T-helper 17 cell (primary cell): ENCODE results near the gene NVL. TPM values are rescaled to one million over a fixed set of nuclear protein-coding genes. Genes with fewer than 3 reads are reported as not detected.

ENCODE experiments used
- ATAC-seq: fragments of 150-1000 bp; cut with Tn5 transposase; 2 replicates; pipeline ENCODE4 v1.10.0; 2021; ENCODE audit warnings: mild to moderate bottlenecking, moderate library complexity
- DNase-seq, 3 donors: peaks; one replicate each; pipeline versions ENCODE4 v3.0.0 to v3.0.0-alpha.2; 2020 to 2021
- H3K9me3 ChIP-seq: one replicate; pipeline ENCODE4 v1.7.0; 2013; ENCODE audit warnings: low read length, mild to moderate bottlenecking; ENCODE audit not compliant: control insufficient read depth, poor library complexity, severe bottlenecking
- H3K27ac Mint-ChIP-seq: one replicate; pipeline ENCODE4 v1.8.0; 2022; ENCODE audit warnings: mild to moderate bottlenecking, moderate library complexity, mixed read lengths
- H3K27me3 Mint-ChIP-seq: one replicate; pipeline ENCODE4 v1.8.0; 2022; ENCODE audit warnings: mixed read lengths
- H3K36me3 Mint-ChIP-seq: one replicate; pipeline ENCODE4 v1.8.0; 2022; ENCODE audit warnings: low read depth, mixed read lengths
- H3K4me1 Mint-ChIP-seq: one replicate; pipeline ENCODE4 v1.8.0; 2022; ENCODE audit warnings: mild to moderate bottlenecking, mixed read lengths
- H3K4me3 Mint-ChIP-seq: one replicate; pipeline ENCODE4 v1.8.0; 2022; ENCODE audit warnings: mild to moderate bottlenecking, moderate library complexity, mixed read lengths
- total RNA-seq, 4 donors: library from RNA in 2 of 4; stranded (reverse) in 2 of 4; gene quantifications; one replicate each; pipeline ENCODE4 v1.2.3 and lab custom pipeline; 2022 to 2026

NVL gene
- total RNA-seq (10 to 100 TPM; 24.8 to 28.3 TPM), total RNA-seq (lab: John Stamatoyannopoulos, UW) (34.2 to 58.5 reads per million in 2 donors)

GRCh38 chr1:224329842-224330753 is at the start of gene NVL:
Gene NVL (minus strand): TSS chr1:224330172. CDS start chr1:224330127, 45 bp downstream.
- H3K36me3 Mint-ChIP-seq, result no peaks in the 10 kb centered on the region
- peak; percentile 64 to 67 (median 67) for DNase-seq
- peak within 1 kb of the TSS; percentile 96 for H3K4me3 Mint-ChIP-seq
- H3K27me3 Mint-ChIP-seq, result no peaks in the 10 kb centered on the region
- H3K9me3 ChIP-seq, result no peaks in the 10 kb centered on the region
- peaks cover 33% of the 10 kb centered on the region for H3K4me1 Mint-ChIP-seq
- H3K27ac Mint-ChIP-seq, result peak within 1 kb of the TSS; percentile 99
- peak; percentile 92 for ATAC-seq

GRCh38 chr1:224378855-224379631 is 49.1 kb upstream of the NVL start:
- peak overlapping the region; percentile 92 for H3K27ac Mint-ChIP-seq

DNA sequence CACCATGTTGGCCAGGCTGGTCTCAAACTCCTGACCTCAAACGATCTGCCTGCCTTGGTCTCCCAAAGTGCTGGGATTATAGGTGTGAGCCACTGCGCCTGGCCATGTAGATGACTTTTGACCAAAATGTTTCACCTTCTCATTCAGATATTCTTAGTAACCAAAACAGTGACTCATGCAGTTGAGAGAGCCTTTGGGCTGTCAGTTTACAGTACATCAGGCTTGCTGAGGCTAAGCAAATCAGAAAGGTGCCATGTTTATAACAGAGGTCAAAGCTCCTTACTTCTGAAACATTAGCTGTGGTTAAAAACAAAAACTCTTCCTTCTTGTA is 47.7 kb upstream of the NVL start:
- Mint-ChIP-seq H3K4me1 (peaks cover 57% of the 10 kb centered on the region), H3K27ac (peak overlapping the region; percentile 77), H3K4me3 (peak overlapping the region; percentile 57), H3K27me3 (no peaks in the 10 kb centered on the region), H3K36me3 (no peaks in the 10 kb centered on the region)
- ATAC-seq, result no peak
- DNase-seq, result no peak
- no peaks in the 10 kb centered on the region for H3K9me3 ChIP-seq

More at GRCh38 chr1:224378855-224379631, 49.1 kb upstream of the NVL start:
- ATAC-seq, result no peak
- no peaks in the 10 kb centered on the region for H3K9me3 ChIP-seq
- no peaks in the 10 kb centered on the region for H3K27me3 Mint-ChIP-seq
- H3K4me1 Mint-ChIP-seq, result peaks cover 59% of the 10 kb centered on the region
- no peak for DNase-seq
- peaks cover 3% of the 10 kb centered on the region for H3K36me3 Mint-ChIP-seq
- peak overlapping the region; percentile 71 for H3K4me3 Mint-ChIP-seq

- H3K27me3 Mint-ChIP-seq, result no peaks in the 10 kb centered on the region
- peaks cover 5% of the 10 kb centered on the region for H3K36me3 Mint-ChIP-seq
- H3K4me3 Mint-ChIP-seq, result peak overlapping the region; percentile 21
- H3K27ac Mint-ChIP-seq, result peak overlapping the region; percentile 83
- no peaks in the 10 kb centered on the region for H3K9me3 ChIP-seq
- H3K4me1 Mint-ChIP-seq, result peaks cover 41% of the 10 kb centered on the region
- no peak for DNase-seq
- no peak for ATAC-seq
Measured at GRCh38 chr1:224375059-224375458, 45.1 kb upstream of the NVL start.

DNA sequence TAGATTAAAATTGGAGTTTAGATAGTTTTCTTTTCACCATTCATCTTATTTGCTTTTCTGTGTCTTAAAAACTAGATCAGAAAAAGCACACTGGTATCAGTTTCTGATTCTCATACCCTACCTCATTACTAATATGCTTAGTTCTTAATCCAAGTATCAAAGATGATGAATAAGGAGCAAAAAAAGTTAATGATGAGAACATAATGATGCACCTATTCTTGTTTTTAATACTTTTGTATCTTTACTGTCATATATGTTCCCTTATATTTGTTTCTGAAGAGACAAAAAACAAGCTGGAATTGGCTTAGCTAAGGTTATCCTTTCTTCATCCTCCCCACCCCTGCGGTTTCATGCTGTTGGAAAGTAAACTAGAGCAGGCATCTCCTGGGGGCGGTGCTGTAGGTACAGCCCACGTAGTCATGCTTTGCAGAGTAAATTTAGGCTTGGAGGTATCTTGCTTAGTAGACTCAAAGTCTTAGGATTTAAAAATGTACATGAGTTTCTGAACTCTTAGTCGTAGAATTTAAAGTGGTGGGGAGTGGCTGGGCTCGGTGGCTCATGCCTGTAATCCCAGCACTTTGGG is 43.1 kb upstream of the NVL start:
- Mint-ChIP-seq H3K27me3 (no peaks in the 10 kb centered on the region), H3K27ac (peak overlapping the region; percentile 78), H3K4me3 (no peak overlapping the region), H3K36me3 (peaks cover 6% of the 10 kb centered on the region), H3K4me1 (peaks cover 33% of the 10 kb centered on the region)
- ATAC-seq, result no peak
- no peak for DNase-seq
- H3K9me3 ChIP-seq, result no peaks in the 10 kb centered on the region

DNA sequence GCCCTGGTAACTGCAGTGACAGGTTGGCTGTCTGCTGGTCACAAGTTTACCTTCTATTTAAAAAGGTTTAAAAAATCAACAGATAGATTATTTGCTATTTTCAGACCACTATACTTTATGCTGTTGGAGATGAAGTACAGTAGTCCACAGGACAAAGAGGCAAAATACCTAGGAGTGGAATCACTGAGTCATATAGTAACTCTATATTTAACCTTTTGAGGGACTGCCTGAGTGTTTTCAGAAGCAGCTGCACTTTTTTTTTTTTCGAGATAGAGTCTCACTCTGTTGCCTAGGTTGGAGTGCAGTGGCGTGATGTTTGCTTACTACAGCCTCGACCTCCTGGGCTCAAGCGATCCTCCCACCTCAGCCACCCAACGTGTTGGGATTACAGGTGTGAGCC is 38.4 kb upstream of the NVL start:
- DNase-seq, result no peak
- H3K4me3 Mint-ChIP-seq, result no peak overlapping the region
- no peaks in the 10 kb centered on the region for H3K27me3 Mint-ChIP-seq
- no peaks in the 10 kb centered on the region for H3K9me3 ChIP-seq
- peaks cover 8% of the 10 kb centered on the region for H3K36me3 Mint-ChIP-seq
- H3K27ac Mint-ChIP-seq, result no peak overlapping the region
- no peak for ATAC-seq
- peaks cover 16% of the 10 kb centered on the region for H3K4me1 Mint-ChIP-seq

DNA sequence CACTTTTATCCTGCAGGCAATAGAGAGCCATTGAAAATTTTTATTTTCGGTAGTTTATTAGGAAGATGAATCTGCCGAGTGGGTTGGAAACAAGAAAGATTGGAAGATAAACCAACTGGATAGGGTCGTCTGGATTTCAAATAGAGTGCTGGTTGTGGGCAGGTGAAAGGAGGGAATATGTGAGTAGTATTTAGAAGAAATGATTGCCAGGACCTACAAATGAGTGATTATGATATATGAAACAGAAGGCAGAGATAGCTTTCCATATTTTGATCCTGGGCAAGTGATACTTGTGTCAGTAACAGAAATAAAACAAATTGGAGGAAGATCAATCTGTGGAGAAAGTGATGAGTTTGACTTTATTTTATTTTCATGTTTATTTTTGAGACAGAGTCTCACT is 29.2 kb upstream of the NVL start:
- ATAC-seq (no peak), DNase-seq (no peak)
- peaks cover 47% of the 10 kb centered on the region for H3K4me1 Mint-ChIP-seq
- no peaks in the 10 kb centered on the region for H3K27me3 Mint-ChIP-seq
- peak overlapping the region; percentile 95 for H3K4me3 Mint-ChIP-seq
- no peaks in the 10 kb centered on the region for H3K9me3 ChIP-seq
- H3K27ac Mint-ChIP-seq, result no peak overlapping the region
- peaks cover 8% of the 10 kb centered on the region for H3K36me3 Mint-ChIP-seq

DNA sequence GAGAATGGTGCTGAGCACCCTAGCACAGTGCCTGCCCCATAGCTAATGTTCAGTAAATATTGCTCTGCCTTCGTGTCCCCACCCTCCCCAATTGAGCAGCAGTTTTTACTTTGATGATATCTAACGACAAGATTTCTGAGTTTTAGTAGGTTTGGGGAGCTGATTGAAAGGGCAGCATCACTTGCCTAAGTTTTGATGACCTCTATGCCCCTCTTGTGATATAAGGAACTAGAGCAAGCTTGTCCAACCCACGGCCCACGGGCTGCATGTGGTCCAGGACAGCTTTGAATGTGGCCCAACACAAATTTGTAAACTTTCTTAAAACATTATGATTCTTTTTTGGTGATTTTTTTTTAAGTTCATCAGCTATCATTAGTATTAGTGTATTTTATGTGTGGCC is 28.3 kb upstream of the NVL start:
- Mint-ChIP-seq H3K4me1 (peaks cover 43% of the 10 kb centered on the region), H3K36me3 (peaks cover 8% of the 10 kb centered on the region), H3K27ac (peak overlapping the region; percentile 95), H3K27me3 (no peaks in the 10 kb centered on the region), H3K4me3 (peak overlapping the region; percentile 95)
- ATAC-seq (no peak), DNase-seq (no peak)
- H3K9me3 ChIP-seq, result no peaks in the 10 kb centered on the region

GRCh38 chr1:224357626-224358124 is 27.7 kb upstream of the NVL start:
- Mint-ChIP-seq H3K4me3 (peak overlapping the region; percentile 95), H3K27me3 (no peaks in the 10 kb centered on the region), H3K36me3 (peaks cover 8% of the 10 kb centered on the region), H3K27ac (peak overlapping the region; percentile 95), H3K4me1 (peaks cover 40% of the 10 kb centered on the region)
- no peak for DNase-seq
- no peak for ATAC-seq
- H3K9me3 ChIP-seq, result no peaks in the 10 kb centered on the region

DNA sequence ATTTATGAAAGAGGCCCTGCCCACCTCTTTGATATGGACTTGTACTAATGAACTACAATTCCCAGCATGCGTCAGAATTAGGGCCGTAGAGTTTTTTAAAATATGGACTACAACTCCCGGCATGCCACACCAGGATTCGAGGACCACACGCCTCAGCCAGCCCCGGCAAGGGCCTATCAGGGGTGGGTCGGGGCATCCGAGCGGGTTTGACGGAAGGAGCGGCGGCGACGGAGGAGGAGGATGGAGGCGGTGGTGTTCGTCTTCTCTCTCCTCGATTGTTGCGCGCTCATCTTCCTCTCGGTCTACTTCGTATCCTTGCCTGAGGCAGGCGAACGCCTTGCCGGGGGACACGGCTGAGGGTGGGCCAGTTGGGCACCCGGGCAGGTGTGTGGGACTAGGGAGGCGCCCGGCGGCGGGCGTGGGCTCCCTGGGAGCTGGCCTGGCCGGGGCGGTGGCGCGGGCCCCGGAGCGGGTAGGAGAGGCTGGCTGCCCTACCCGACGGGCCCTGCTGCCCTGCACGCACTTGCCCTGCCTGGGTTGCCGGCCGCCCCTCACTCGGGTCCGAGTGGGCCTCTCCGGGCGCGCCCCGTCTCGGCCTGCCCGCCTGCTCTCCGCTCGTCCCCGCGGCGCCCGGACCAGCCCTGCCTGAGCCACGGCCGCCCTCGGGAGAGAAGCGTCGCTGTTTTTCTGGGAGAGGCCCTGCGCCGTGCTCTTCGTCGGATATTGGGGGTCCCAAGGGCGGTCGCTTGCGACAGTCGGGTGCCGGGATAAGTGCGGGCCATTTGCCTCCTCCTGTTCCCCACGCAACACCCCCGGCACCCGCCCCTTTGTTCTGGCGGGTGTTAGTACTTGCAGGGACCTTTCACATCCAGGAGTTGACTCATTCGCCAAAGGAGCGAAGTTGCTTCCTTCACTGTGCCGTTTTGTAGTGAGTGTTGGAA is 27.0 kb upstream of the NVL start, which contains the start of gene CNIH4:
Gene CNIH4, plus strand, starts transcription at position 195 of the 941 bp plus-strand sequence. Its CDS starts 46 bp downstream, at position 241.
- Mint-ChIP-seq H3K4me3 (peak within 1 kb of the TSS; percentile 95), H3K27me3 (no peaks in the 10 kb centered on the region), H3K27ac (peak within 1 kb of the TSS; percentile 95), H3K4me1 (peaks cover 35% of the 10 kb centered on the region), H3K36me3 (peaks cover 7% of the 10 kb centered on the region)
- DNase-seq (peak; percentile 85 to 86 (median 85)), ATAC-seq (peak; percentile 99)
- no peaks in the 10 kb centered on the region for H3K9me3 ChIP-seq

GRCh38 chr1:224353975-224354925 is 24.3 kb upstream of the NVL start:
- Mint-ChIP-seq H3K27ac (no peak overlapping the region), H3K4me1 (peaks cover 31% of the 10 kb centered on the region), H3K4me3 (no peak overlapping the region), H3K36me3 (peaks cover 6% of the 10 kb centered on the region), H3K27me3 (no peaks in the 10 kb centered on the region)
- ATAC-seq, result no peak
- H3K9me3 ChIP-seq, result no peaks in the 10 kb centered on the region
- DNase-seq, result no peak
